HepG2 (cell line): Measurements from ENCODE around the gene DDI2. TPM values are rescaled to one million over a fixed set of nuclear protein-coding genes. Genes with fewer than 3 reads are reported as not detected.

ENCODE experiments used
- CBFB ChIP-seq: sonication (generic); formaldehyde crosslinking; IDR thresholded peaks from 2 replicates; pipeline ENCODE4 v1.4.0; 2020; ENCODE audit warnings: missing genetic modification reagents
- ELF3 ChIP-seq: IDR thresholded peaks from 2 replicates; pipeline ENCODE4 v1.6.1; 2016; ENCODE audit warnings: missing genetic modification reagents, missing compliant biosample characterization
- GABPA ChIP-seq, 2 experiments: IDR thresholded peaks; 2 replicates each; pipeline ENCODE4 v1.6.1; 2011 to 2016; ENCODE audit warnings: low read depth in 2 of 2, low read length in 1 of 2, missing biosample characterization in 1 of 2, missing genetic modification characterization in 1 of 2
- NR1H2 ChIP-seq: sonication (generic); formaldehyde crosslinking; IDR thresholded peaks from 2 replicates; pipeline ENCODE4 v1.8.1; 2022; ENCODE audit warnings: low read depth, missing genetic modification reagents, borderline replicate concordance
- PRMT3 ChIP-seq: sonication (generic); formaldehyde crosslinking; IDR thresholded peaks from 2 replicates; pipeline ENCODE4 v1.8.1; 2022; ENCODE audit warnings: low read depth, mild to moderate bottlenecking, moderate library complexity, missing genetic modification reagents, borderline replicate concordance
- RFX5 ChIP-seq: IDR thresholded peaks from 2 replicates; pipeline ENCODE4 v1.6.1; 2011; ENCODE audit warnings: low read depth, low read length, improper control_type of control experiment
- SIN3A ChIP-seq: IDR thresholded peaks from 2 replicates; pipeline ENCODE4 v1.6.1; 2011; ENCODE audit warnings: low read depth, mild to moderate bottlenecking, control low read depth, low read length, borderline replicate concordance
- SNAPC2 ChIP-seq: sonication (generic); formaldehyde crosslinking; IDR thresholded peaks from 2 replicates; pipeline ENCODE4 v1.8.1; 2022; ENCODE audit warnings: mild to moderate bottlenecking, missing genetic modification reagents
- THYN1 ChIP-seq: sonication (generic); formaldehyde crosslinking; IDR thresholded peaks from 2 replicates; pipeline ENCODE4 v1.8.1; 2023; ENCODE audit warnings: low read depth, mild to moderate bottlenecking, moderate library complexity, missing genetic modification reagents, borderline replicate concordance
- ZBTB42 ChIP-seq: sonication (generic); formaldehyde crosslinking; IDR thresholded peaks from 2 replicates; pipeline ENCODE4 v1.5.0; 2020; ENCODE audit warnings: mild to moderate bottlenecking, missing genetic modification reagents
- ZFX ChIP-seq: sonication (generic); formaldehyde crosslinking; IDR thresholded peaks from 2 replicates; pipeline ENCODE4 v1.4.0; 2020; ENCODE audit warnings: mild to moderate bottlenecking, low read depth, missing genetic modification reagents, moderate library complexity
- ZMAT3 ChIP-seq: sonication (generic); formaldehyde crosslinking; conservative IDR thresholded peaks from 2 replicates; pipeline ENCODE4 v1.7.0; 2021; ENCODE audit warnings: missing genetic modification reagents
- ZNF343 ChIP-seq: sonication (generic); formaldehyde crosslinking; IDR thresholded peaks from 2 replicates; pipeline ENCODE4 v1.4.0; 2020; ENCODE audit warnings: mild to moderate bottlenecking, missing genetic modification reagents
- ZNF431 ChIP-seq: sonication (generic); formaldehyde crosslinking; IDR thresholded peaks from 2 replicates; pipeline ENCODE4 v1.9.0; 2022; ENCODE audit warnings: missing genetic modification reagents, low read depth, mild to moderate bottlenecking, borderline replicate concordance
- ZNF660 ChIP-seq: sonication (generic); formaldehyde crosslinking; IDR thresholded peaks from 2 replicates; pipeline ENCODE4 v1.5.1; 2020; ENCODE audit warnings: mild to moderate bottlenecking, low read depth, missing genetic modification reagents, borderline replicate concordance
- ZNF737 ChIP-seq: sonication (generic); formaldehyde crosslinking; IDR thresholded peaks from 2 replicates; pipeline ENCODE4 v1.5.0; 2020; ENCODE audit warnings: missing genetic modification reagents, mild to moderate bottlenecking, borderline replicate concordance
- ZNF766 ChIP-seq: sonication (generic); formaldehyde crosslinking; IDR thresholded peaks from 2 replicates; pipeline ENCODE4 v1.5.0; 2020; ENCODE audit warnings: missing genetic modification reagents, borderline replicate concordance
- ZNF768 ChIP-seq: sonication (generic); formaldehyde crosslinking; IDR thresholded peaks from 2 replicates; pipeline ENCODE4 v1.4.0; 2020; ENCODE audit warnings: missing genetic modification reagents
- polyA plus RNA-seq, 8 experiments: library from polyadenylated mRNA; depleted of rRNA in 3 of 8; stranded (reverse) in 7 of 8; unstranded in 1 of 8; fragments of >200 nt; fragmentation: Illumina TruSeq in 4 of 8; extraction: Trizol in 4 of 8; gene quantifications; 2 replicates each; pipeline versions ENCODE4 v1.2.1 to v1.2.3, GENCODE V29; 2011 to 2016; ENCODE audit warnings: low read depth in 4 of 8, missing spikeins in 1 of 8, mixed read lengths in 1 of 8; ENCODE audit not compliant: insufficient read depth in 1 of 8
- total RNA-seq, 5 experiments: library from RNA; depleted of rRNA; stranded (reverse); fragments of >200 nt; fragmentation: Illumina TruSeq; extraction: Trizol; gene quantifications; 2 replicates each; pipeline ENCODE4 v1.2.3, GENCODE V29; 2016; ENCODE audit warnings: low read depth in 1 of 5
- TF ChIP-seq, protein P1 (sequence below): sonication (generic); IDR thresholded peaks from 2 replicates; pipeline ENCODE4 v1.6.1; 2016; ENCODE audit warnings: low read depth, borderline replicate concordance
- TF ChIP-seq, protein P2 (sequence below): sonication (generic); formaldehyde crosslinking; IDR thresholded peaks from 2 replicates; pipeline ENCODE4 v1.4.0; 2020; ENCODE audit warnings: missing genetic modification reagents, borderline replicate concordance
- TF ChIP-seq, protein P3 (sequence below): sonication (generic); formaldehyde crosslinking; IDR thresholded peaks from 2 replicates; pipeline ENCODE4 v1.5.0; 2020; ENCODE audit warnings: missing genetic modification reagents
- TF ChIP-seq, protein P4 (sequence below): sonication (generic); formaldehyde crosslinking; IDR thresholded peaks from 2 replicates; pipeline ENCODE4 v1.5.1; 2020; ENCODE audit warnings: mild to moderate bottlenecking, missing genetic modification reagents

Gene DDI2
- total and polyA plus RNA-seq, 2 of the 13 experiments (the other 11 are each of a cell fraction or from before 2014, with no cell fraction given) = 8.5 to 25.7 TPM

DNA sequence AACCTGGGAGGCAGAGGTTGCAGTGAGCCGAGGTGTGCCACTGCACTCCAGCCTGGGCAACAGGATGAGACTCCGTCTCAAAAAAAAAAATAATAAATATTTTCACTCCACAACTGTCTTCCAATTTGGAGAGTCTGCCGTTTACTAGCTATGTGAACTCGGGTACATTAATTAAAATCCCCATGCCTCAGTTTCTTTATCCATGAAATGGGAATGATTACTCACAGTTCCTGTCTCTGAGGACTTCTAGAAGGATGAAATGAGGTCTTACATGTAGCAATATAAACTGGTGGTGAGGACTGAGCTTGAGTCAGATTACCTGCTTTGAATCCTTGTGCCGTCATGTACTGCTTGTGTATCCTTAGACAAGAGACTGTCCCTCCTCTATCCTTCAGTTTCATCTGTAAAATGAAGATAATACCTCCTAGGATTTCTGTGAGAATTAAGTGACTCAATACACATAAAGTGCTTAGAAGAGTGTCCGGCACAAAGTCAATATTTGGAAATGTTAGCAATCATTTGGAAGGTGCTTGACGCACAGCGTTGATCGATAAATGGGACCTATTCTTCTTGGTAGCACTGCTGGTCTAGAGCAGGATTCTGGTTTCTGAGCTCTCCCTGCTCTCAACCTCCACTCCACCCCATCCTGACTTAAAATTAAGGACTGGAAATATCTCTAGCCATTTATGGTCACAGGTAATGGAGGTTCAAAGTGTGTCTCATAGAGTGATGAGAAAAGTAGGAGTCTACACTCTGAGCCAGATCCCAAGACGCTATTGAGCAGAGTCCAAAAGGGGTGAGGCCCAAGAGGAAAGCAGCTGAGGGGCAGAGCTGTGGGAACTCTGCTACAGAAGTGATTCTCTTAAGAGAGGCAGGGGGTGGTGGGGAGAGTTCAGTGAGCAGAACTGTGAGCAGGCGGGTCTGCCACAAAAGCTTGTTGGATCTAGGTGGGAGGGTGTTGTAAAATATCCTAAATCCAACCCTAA, 11.6 kb upstream of the DDI2 start (continued):
- TF ChIP-seq, protein P1, sequence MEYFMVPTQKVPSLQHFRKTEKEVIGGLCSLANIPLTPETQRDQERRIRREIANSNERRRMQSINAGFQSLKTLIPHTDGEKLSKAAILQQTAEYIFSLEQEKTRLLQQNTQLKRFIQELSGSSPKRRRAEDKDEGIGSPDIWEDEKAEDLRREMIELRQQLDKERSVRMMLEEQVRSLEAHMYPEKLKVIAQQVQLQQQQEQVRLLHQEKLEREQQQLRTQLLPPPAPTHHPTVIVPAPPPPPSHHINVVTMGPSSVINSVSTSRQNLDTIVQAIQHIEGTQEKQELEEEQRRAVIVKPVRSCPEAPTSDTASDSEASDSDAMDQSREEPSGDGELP = no peak
- TF ChIP-seq ZNF343 (CRISPR knock-in tag) (no peak), ZNF768 (CRISPR knock-in tag) (no peak), ZFX (CRISPR knock-in tag) (no peak), ZNF660 (CRISPR knock-in tag) (no peak), ZNF737 (CRISPR knock-in tag) (no peak), THYN1 (CRISPR knock-in tag) (no peak), CBFB (CRISPR knock-in tag) (no peak), SNAPC2 (no peak), ELF3 (CRISPR knock-in tag) (no peak), GABPA (IDR thresholded peaks at IDR 0.05; ENCODE audit: low read depth, low read length) (no peak), GABPA (CRISPR knock-in tag; IDR thresholded peaks at IDR 0.05; ENCODE audit: low read depth) (no peak), SIN3A (no peak), ZNF431 (no peak), PRMT3 (CRISPR knock-in tag) (no peak), ZMAT3 (CRISPR knock-in tag) (no peak), RFX5 (no peak), ZBTB42 (CRISPR knock-in tag) (no peak), ZNF766 (CRISPR knock-in tag) (no peak), NR1H2 (no peak)
- TF ChIP-seq, protein P2, sequence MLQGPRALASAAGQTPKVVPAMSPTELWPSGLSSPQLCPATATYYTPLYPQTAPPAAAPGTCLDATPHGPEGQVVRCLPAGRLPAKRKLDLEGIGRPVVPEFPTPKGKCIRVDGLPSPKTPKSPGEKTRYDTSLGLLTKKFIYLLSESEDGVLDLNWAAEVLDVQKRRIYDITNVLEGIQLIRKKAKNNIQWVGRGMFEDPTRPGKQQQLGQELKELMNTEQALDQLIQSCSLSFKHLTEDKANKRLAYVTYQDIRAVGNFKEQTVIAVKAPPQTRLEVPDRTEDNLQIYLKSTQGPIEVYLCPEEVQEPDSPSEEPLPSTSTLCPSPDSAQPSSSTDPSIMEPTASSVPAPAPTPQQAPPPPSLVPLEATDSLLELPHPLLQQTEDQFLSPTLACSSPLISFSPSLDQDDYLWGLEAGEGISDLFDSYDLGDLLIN (CRISPR knock-in tag) = no peak
- TF ChIP-seq, protein P3, sequence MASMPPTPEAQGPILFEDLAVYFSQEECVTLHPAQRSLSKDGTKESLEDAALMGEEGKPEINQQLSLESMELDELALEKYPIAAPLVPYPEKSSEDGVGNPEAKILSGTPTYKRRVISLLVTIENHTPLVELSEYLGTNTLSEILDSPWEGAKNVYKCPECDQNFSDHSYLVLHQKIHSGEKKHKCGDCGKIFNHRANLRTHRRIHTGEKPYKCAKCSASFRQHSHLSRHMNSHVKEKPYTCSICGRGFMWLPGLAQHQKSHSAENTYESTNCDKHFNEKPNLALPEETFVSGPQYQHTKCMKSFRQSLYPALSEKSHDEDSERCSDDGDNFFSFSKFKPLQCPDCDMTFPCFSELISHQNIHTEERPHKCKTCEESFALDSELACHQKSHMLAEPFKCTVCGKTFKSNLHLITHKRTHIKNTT (CRISPR knock-in tag) = no peak
- TF ChIP-seq, protein P4, sequence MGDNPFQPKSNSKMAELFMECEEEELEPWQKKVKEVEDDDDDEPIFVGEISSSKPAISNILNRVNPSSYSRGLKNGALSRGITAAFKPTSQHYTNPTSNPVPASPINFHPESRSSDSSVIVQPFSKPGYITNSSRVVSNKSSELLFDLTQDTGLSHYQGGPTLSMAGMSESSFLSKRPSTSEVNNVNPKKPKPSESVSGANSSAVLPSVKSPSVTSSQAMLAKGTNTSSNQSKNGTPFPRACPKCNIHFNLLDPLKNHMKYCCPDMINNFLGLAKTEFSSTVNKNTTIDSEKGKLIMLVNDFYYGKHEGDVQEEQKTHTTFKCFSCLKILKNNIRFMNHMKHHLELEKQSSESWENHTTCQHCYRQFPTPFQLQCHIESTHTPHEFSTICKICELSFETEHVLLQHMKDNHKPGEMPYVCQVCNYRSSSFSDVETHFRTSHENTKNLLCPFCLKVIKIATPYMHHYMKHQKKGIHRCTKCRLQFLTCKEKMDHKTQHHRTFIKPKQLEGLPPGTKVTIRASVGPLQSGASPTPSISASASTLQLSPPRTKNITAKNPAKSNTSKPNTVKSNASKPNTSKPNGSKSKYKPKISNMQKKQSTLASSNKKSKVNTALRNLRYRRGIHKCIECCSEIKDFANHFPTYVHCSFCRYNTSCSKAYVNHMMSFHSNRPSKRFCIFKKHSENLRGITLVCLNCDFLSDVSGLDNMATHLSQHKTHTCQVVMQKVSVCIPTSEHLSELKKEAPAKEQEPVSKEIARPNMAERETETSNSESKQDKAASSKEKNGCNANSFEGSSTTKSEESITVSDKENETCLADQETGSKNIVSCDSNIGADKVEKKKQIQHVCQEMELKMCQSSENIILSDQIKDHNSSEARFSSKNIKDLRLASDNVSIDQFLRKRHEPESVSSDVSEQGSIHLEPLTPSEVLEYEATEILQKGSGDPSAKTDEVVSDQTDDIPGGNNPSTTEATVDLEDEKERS = no peak
